HG03457 (cell line): ENCODE data around the gene ITGA11.

Experiments used
- ATAC-seq: cut with Tn5 transposase; IDR thresholded peaks from one replicate; pipeline ENCODE4 v1.9.1; 2021; ENCODE audit warnings: moderate number of reproducible peaks; ENCODE audit not compliant: unreplicated experiment

The ITGA11 gene

GRCh38 chr15:68276668-68277067 is 155.3 kb downstream of the ITGA11 start:
- no peak for ATAC-seq

GRCh38 chr15:68275165-68275746 is 156.7 kb downstream of the ITGA11 start:
- ATAC-seq = no peak

- no peak for ATAC-seq
Measured at GRCh38 chr15:68274201-68274848, 157.6 kb downstream of the ITGA11 start.

GRCh38 chr15:68272721-68273271 is 159.2 kb downstream of the ITGA11 start:
- ATAC-seq = no peak

- ATAC-seq = no peak
Measured at GRCh38 chr15:68271854-68272471, 160.0 kb downstream of the ITGA11 start.

- no peak for ATAC-seq
Measured at GRCh38 chr15:68268405-68268804, 163.6 kb downstream of the ITGA11 start.

GRCh38 chr15:68265674-68266073 is 166.3 kb downstream of the ITGA11 start:
- ATAC-seq = no peak

GRCh38 chr15:68265081-68265480 is 166.9 kb downstream of the ITGA11 start:
- ATAC-seq = no peak

- ATAC-seq = no peak
Measured at GRCh38 chr15:68264282-68264681, 167.7 kb downstream of the ITGA11 start.

GRCh38 chr15:68262514-68263356 is 169.2 kb downstream of the ITGA11 start:
- no peak for ATAC-seq

GRCh38 chr15:68261980-68262379 is 170.0 kb downstream of the ITGA11 start:
- no peak for ATAC-seq

GRCh38 chr15:68261241-68261640 is 170.7 kb downstream of the ITGA11 start:
- ATAC-seq = no peak

GRCh38 chr15:68259883-68260282 is 172.1 kb downstream of the ITGA11 start:
- no peak for ATAC-seq

GRCh38 chr15:68258692-68259091 is 173.3 kb downstream of the ITGA11 start:
- ATAC-seq = no peak

GRCh38 chr15:68256675-68257450 is 175.1 kb downstream of the ITGA11 start:
- no peak for ATAC-seq

- no peak for ATAC-seq
Measured at GRCh38 chr15:68252925-68253534, 178.9 kb downstream of the ITGA11 start.

- no peak for ATAC-seq
Measured at GRCh38 chr15:68249058-68249713, 182.8 kb downstream of the ITGA11 start.
